ENCODE results near the gene METTL3. TPM values are rescaled to one million over a fixed set of nuclear protein-coding genes. Genes with fewer than 3 reads are reported as not detected.

The METTL3 gene
- total RNA-seq, 2 donors from 2014 or later = 25.1 to 26.8 TPM

GRCh38 chr14:21528381-21529348 lies 17.5 kb upstream of the METTL3 start:
- intact Hi-C loops (cut with DNase I) = no loop called here
- ATAC-seq = no peak
- no peak for DNase-seq

- DNase-seq = no peak
- intact Hi-C loops (cut with DNase I) = no loop called here
- no peak for ATAC-seq
Observed at GRCh38 chr14:21527318-21527679, 16.2 kb upstream of the METTL3 start.

- intact Hi-C loops (cut with DNase I) = no loop called here
- DNase-seq = no peak
- ATAC-seq = peak in 1 of 2 donors; percentile 7
Observed at GRCh38 chr14:21526672-21527317, 15.7 kb upstream of the METTL3 start.

- DNase-seq (peak; percentile 76), ATAC-seq (peak; percentile 95 to 97)
- intact Hi-C loops (cut with DNase I) = no loop called here
Observed at GRCh38 chr14:21525962-21526671, 15.0 kb upstream of the METTL3 start, which contains the start of gene SALL2. TSS of gene SALL2 (minus strand) at chr14:21526346. CDS start at chr14:21526127, 219 bp downstream.

DNA sequence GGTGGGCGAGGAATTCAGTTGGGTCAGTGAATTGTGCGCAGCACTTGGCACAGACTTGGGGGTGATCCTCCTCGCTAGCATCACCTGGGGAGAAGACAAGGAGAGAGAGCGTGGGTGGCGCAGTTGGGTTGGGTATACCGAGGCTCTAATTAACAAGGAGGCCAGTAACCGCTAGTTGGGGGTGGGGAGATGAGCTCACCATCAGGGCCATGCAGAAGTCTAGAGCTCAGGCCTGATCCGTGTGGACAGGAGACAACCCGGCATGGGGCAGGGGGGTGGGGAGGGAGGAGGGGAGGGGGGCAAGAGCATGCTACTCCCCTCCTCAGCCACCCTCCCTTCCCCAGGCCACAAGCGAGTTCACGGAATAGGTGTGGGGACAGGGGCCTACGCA lies 14.4 kb upstream of the METTL3 start:
- intact Hi-C loops (cut with DNase I) = no loop called here
- ATAC-seq (peak; percentile 51 to 71), DNase-seq (peak; percentile 32)

GRCh38 chr14:21524575-21525490 lies 13.7 kb upstream of the METTL3 start:
- no peak for ATAC-seq
- no peak for DNase-seq
- intact Hi-C loops (cut with DNase I) = no loop called here

GRCh38 chr14:21523203-21523602 lies 12.1 kb upstream of the METTL3 start:
- DNase-seq = no peak
- no peak for ATAC-seq
- intact Hi-C loops (cut with DNase I) = no loop called here

- intact Hi-C loops (cut with DNase I) = no loop called here
- ATAC-seq (no peak), DNase-seq (no peak)
Observed at GRCh38 chr14:21521501-21521900, 10.4 kb upstream of the METTL3 start.

DNA sequence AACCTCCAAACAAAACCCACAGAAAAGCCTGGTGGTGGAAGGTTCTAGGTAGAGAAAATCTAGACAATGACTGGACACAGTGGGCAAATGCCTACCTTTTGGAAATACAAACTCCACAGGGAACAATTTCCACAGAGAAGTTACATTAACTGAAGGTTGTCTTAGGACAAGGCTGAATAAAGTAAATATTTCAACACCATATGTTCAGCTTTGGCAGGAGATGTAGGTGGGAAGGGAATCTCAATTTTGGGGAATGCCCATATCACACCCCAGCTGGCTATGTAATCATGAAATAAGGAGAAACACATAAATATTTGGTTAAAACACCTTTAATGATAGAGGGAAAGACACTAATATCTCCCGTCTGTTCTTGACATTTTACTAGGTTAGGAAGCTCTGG lies 9.6 kb upstream of the METTL3 start:
- no peak for DNase-seq
- intact Hi-C loops (cut with DNase I) = no loop called here
- ATAC-seq = no peak

- intact Hi-C loops (cut with DNase I) = no loop called here
- DNase-seq (no peak), ATAC-seq (no peak)
Observed at GRCh38 chr14:21518725-21519124, 7.6 kb upstream of the METTL3 start.

- ATAC-seq = no peak
- intact Hi-C loops (cut with DNase I) = no loop called here
- no peak for DNase-seq
Observed at GRCh38 chr14:21514341-21514740, 3.2 kb upstream of the METTL3 start.

- DNase-seq = no peak
- no peak for ATAC-seq
- intact Hi-C loops (cut with DNase I) = no loop called here
Observed at GRCh38 chr14:21509432-21510143, 1.6 kb downstream of the METTL3 start.

GRCh38 chr14:21506557-21506956 lies 4.6 kb downstream of the METTL3 start:
- intact Hi-C loops (cut with DNase I) = no loop called here
- DNase-seq (no peak), ATAC-seq (no peak)

DNA sequence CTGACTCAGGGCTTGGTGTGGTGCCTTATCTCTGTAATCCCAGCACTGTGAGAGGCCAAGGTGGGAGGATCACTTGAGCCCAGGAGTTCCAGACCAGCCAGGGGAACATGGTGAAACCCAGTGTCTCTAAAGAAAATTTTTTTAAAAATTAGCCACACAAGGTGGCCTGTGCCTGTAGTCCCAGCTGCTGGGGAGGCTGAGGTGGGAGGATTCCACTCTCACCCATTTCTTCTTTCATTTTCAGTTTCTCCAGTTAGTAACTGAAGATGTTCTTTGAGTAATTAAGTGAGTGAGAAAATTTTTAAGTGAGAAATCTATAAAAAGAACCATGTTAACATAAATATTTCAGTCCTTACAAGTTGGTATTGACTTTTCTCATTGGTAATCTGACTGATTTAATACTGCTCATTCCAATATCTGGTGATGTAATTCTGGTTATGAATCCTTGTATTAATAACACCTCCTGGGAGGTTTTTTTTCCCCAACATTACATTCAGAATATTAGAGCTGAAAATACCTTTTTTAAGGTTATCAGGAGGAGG lies 6.1 kb downstream of the METTL3 start:
- ATAC-seq (no peak), DNase-seq (no peak)
- intact Hi-C loops (cut with DNase I) = no loop called here

- ATAC-seq (no peak), DNase-seq (no peak)
- intact Hi-C loops (cut with DNase I) = no loop called here
Observed at GRCh38 chr14:21503376-21503775, 7.8 kb downstream of the METTL3 start.

DNA sequence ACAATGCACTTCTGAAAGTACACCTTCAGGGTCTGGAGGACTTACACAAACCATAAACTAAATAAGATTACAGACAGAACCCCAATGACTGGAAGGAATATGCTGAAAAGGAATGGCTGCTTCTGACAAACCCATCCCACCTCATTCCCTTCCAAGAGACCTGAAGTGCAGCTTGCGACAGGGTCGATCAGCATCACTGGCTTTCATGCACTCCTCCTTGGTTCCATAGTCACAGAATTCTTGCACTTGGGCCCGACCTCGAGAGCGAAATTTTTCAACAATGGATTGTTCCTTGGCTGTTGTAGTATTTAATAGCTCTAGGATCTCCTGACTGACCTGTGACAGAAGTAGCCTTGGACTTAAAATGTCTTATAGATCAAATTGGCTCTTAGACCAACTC lies 9.6 kb downstream of the METTL3 start:
- ATAC-seq (no peak), DNase-seq (no peak)
- intact Hi-C loops (cut with DNase I) = no loop called here

GRCh38 chr14:21498540-21499526 lies 12.3 kb downstream of the METTL3 start:
- ATAC-seq (peak in 1 of 2 donors; percentile 30), DNase-seq (no peak)
- intact Hi-C loops (cut with DNase I) = loop anchor here in 1 of 2 donors (5.0 kb wide), 1 partner anchor 58 kb away; no protein-coding TSS in a partner anchor
